HG02884 (cell line): Measurements from ENCODE around the gene EIPR1.

Experiments
- ATAC-seq: cut with Tn5 transposase; IDR thresholded peaks from one replicate; pipeline ENCODE4 v1.9.1; 2021; ENCODE audit warnings: mild to moderate bottlenecking, moderate library complexity; ENCODE audit not compliant: unreplicated experiment

EIPR1 gene

GRCh38 chr2:3377612-3378432 is at the start of gene EIPR1:
TSS of gene EIPR1 (minus strand) at chr2:3377818. CDS start at chr2:3377689, 129 bp downstream.
- ATAC-seq, result peak; percentile 74

- peak; percentile 74 for ATAC-seq
Measured at GRCh38 chr2:3427272-3427671, 49.7 kb upstream of the EIPR1 start.

DNA sequence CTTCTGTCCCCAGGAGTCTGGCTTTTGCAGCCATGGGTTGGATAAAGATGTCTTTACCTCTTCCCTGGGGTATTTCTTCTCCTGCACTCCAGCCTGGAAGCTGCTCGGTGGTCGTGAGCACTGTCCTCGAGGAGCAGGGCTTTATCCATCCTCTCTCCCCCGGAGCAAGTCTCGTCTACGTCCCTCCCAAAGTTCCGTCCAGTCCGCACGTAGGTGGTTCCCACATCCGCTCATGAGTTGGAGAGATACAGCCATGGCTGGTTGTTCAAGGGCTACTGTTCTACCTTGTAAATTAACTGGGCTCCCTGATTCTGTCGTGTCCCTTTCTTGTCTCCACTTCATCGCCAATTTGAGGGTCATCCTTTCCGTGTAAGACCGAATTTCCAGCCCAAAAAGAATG is 49.0 kb upstream of the EIPR1 start:
- no peak for ATAC-seq

GRCh38 chr2:3424171-3424795 is 46.7 kb upstream of the EIPR1 start:
- no peak for ATAC-seq

GRCh38 chr2:3423492-3424170 is 46.0 kb upstream of the EIPR1 start:
- ATAC-seq, result no peak

GRCh38 chr2:3422161-3422779 is 44.7 kb upstream of the EIPR1 start:
- peak; percentile 48 for ATAC-seq

GRCh38 chr2:3421580-3421979 is 44.0 kb upstream of the EIPR1 start:
- no peak for ATAC-seq

- ATAC-seq, result no peak
Measured at GRCh38 chr2:3420769-3421397, 43.3 kb upstream of the EIPR1 start.

- no peak for ATAC-seq
Measured at GRCh38 chr2:3420076-3420768, 42.6 kb upstream of the EIPR1 start.

GRCh38 chr2:3418766-3419404 is 41.3 kb upstream of the EIPR1 start:
- no peak for ATAC-seq

- no peak for ATAC-seq
Measured at GRCh38 chr2:3414133-3414860, 36.7 kb upstream of the EIPR1 start.

GRCh38 chr2:3413697-3414096 is 36.1 kb upstream of the EIPR1 start:
- no peak for ATAC-seq

- ATAC-seq, result no peak
Measured at GRCh38 chr2:3411103-3411502, 33.5 kb upstream of the EIPR1 start.

- no peak for ATAC-seq
Measured at GRCh38 chr2:3409627-3410170, 32.1 kb upstream of the EIPR1 start.

GRCh38 chr2:3408781-3409180 is 31.2 kb upstream of the EIPR1 start:
- no peak for ATAC-seq

- ATAC-seq, result no peak
Measured at GRCh38 chr2:3406501-3406900, 28.9 kb upstream of the EIPR1 start.

GRCh38 chr2:3405876-3406275 is 28.3 kb upstream of the EIPR1 start:
- ATAC-seq, result no peak

- no peak for ATAC-seq
Measured at GRCh38 chr2:3405307-3405706, 27.7 kb upstream of the EIPR1 start.

GRCh38 chr2:3404349-3404894 is 26.8 kb upstream of the EIPR1 start:
- no peak for ATAC-seq
